Neuron (in vitro differentiated cells): Measurements from ENCODE around the gene MYH10.

Experiments used
- H2AFZ ChIP-seq: one replicate; pipeline ENCODE4 v1.6.1; 2013; ENCODE audit warnings: low read depth, mild to moderate bottlenecking, inconsistent platforms, low read length, moderate library complexity
- H3K27me3 ChIP-seq: one replicate; pipeline ENCODE4 v1.6.1; 2013; ENCODE audit warnings: low read length; ENCODE audit not compliant: insufficient read depth
- H3K36me3 ChIP-seq: one replicate; pipeline ENCODE4 v1.6.1; 2013; ENCODE audit warnings: low read length; ENCODE audit not compliant: insufficient read depth
- H3K4me1 ChIP-seq: one replicate; pipeline ENCODE4 v1.6.1; 2013; ENCODE audit warnings: low read length; ENCODE audit not compliant: insufficient read depth
- H3K4me3 ChIP-seq: 2 replicates; pipeline ENCODE4 v1.5.1; 2013; ENCODE audit warnings: mild to moderate bottlenecking, low read length, moderate library complexity
- H3K9me3 ChIP-seq: one replicate; pipeline ENCODE4 v1.6.1; 2013; ENCODE audit warnings: low read length

MYH10 gene

DNA sequence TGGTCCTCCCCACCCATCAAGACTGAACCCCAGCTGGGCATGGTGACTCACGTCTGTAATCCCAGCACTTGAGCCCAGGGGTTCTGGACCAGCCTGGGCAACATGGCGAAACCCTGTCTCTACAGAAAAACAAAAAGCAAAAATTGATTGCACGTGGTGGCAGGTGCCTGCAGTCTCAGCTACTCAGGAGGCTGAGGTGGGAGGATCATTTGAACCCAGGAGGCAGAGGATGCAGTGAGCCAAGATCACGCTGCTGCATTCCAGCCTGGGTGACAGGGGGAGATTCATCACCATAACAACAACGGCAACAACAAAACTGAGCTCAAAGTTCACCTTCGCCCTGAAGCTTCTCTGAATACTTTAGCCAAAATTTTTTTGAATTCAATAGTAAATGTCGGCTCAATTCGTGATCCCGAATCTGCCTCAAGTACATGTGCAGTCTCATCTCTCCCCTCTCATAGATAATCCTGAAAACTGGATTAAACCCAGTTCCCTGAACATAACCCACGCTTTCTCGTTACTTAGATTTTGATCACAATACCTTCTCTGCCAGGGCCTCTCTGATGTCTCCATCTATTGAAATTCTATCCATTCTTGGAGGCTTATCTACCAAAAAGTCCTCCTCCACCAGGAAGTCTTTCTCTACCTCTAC lies 13.5 kb upstream of the MYH10 start:
- H3K9me3 ChIP-seq: no peaks in the 10 kb centered on the region
- peaks cover 4% of the 10 kb centered on the region for H3K4me1 ChIP-seq
- H3K4me3 ChIP-seq: no peak overlapping the region
- no peaks in the 10 kb centered on the region for H3K27me3 ChIP-seq
- no peak overlapping the region for H2AFZ ChIP-seq
- no peaks in the 10 kb centered on the region for H3K36me3 ChIP-seq

DNA sequence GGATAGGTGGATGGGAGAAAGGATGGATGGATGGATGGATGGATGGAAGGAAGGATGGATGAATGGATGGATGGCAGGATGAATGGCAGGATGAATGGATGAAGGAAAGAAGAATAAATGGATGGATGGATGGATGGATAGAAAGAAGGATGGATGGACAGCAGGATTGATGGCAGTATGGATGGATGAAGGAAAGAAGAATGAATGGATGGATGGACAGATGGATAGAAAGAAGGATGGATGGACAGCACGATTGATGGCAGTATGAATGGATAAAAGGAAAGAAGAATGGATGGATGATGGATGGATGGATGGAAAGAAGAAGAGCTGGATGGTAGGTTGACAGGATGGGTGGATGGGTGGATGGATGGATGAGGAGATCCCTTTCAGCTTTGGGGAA lies 9.2 kb upstream of the MYH10 start:
- Histone ChIP-seq H3K4me3 (no peak overlapping the region), H3K27me3 (no peaks in the 10 kb centered on the region), H3K36me3 (no peaks in the 10 kb centered on the region), H3K9me3 (no peaks in the 10 kb centered on the region), H3K4me1 (peaks cover 4% of the 10 kb centered on the region), H2AFZ (no peak overlapping the region)

DNA sequence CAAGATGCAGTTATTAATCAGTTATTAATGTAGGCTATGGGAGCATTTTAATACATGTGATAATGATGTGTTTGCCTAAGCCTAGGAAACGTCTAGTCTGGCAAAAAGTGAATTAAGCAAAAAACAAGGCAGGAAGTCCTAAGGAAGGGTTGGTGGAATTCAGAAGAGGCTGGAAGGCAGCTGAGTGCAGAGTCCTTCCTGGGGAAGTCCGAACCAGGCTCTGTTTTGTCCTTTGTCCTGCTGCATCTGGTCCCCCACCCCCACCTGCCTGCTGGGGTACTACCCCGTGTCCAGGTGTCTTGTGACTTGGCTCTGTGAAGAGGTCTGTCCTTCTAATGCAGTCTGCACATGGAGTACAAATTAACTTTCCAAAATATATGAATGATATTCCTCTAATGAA lies 1.5 kb upstream of the MYH10 start:
- Histone ChIP-seq H3K4me3 (peak overlapping the region; percentile 61), H2AFZ (no peak overlapping the region), H3K27me3 (no peaks in the 10 kb centered on the region), H3K36me3 (no peaks in the 10 kb centered on the region), H3K4me1 (peaks cover 24% of the 10 kb centered on the region), H3K9me3 (no peaks in the 10 kb centered on the region)

DNA sequence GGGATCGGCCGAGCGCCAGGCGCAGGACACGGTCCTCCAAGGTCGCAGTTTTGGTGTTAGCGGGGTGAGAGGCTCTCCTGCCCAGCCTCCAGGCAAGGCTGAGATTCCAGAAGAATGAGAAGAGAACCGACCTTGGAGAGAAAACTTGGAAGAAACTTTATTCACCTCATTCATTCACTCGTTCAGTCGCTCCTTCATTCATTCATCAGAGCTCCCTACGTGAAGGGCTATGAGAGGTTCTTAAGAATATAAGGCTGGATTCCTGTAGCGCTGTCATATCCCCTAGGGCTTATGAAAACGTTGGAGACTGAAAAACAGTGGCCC lies 991 bp upstream of the MYH10 start:
- Histone ChIP-seq H3K36me3 (no peaks in the 10 kb centered on the region), H3K27me3 (no peaks in the 10 kb centered on the region), H2AFZ (peak overlapping the region; percentile 29), H3K4me3 (peak overlapping the region; percentile 61), H3K9me3 (no peaks in the 10 kb centered on the region), H3K4me1 (peaks cover 28% of the 10 kb centered on the region)

DNA sequence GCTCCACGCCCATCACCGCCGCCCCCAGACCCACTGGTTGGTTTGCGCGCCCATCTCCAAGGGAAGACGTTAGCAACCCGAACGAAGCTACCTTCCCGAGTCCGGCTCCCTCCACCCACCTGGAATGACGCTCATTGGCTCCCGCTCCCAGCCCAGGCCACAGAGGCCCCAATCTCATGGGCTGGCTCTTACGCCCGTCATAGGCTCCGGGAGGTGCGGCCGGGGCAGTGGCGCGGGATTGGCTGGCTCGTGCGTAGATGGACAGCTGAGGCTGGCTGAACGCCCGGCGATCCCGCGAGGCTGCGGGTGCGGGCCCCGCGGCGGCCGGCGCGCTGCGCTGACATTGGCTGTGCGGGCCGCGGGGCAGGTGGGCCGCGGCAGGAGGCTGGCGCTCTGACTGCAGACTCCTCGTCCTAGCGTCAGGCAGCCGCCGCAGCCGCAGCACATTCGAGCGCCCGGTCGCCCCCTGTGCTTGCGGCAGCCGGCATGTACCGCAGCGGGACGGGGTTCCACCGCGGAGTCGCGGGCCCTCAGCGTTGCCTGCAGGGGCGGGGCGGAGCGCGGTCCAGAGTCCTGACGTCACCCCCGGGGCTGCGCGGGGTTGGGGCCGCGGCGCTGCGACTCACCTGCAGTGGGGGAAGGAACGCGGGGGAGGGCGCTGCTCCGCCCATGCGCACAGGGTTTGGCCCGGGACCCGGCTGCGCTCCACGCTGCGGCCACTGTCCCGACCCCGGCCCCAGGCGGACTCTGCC lies 453 bp upstream of the MYH10 start:
- H3K4me3 ChIP-seq: peak overlapping the region; percentile 61
- peak overlapping the region; percentile 29 for H2AFZ ChIP-seq
- peaks cover 32% of the 10 kb centered on the region for H3K4me1 ChIP-seq
- H3K36me3 ChIP-seq: no peaks in the 10 kb centered on the region
- H3K9me3 ChIP-seq: no peaks in the 10 kb centered on the region
- H3K27me3 ChIP-seq: no peaks in the 10 kb centered on the region

DNA sequence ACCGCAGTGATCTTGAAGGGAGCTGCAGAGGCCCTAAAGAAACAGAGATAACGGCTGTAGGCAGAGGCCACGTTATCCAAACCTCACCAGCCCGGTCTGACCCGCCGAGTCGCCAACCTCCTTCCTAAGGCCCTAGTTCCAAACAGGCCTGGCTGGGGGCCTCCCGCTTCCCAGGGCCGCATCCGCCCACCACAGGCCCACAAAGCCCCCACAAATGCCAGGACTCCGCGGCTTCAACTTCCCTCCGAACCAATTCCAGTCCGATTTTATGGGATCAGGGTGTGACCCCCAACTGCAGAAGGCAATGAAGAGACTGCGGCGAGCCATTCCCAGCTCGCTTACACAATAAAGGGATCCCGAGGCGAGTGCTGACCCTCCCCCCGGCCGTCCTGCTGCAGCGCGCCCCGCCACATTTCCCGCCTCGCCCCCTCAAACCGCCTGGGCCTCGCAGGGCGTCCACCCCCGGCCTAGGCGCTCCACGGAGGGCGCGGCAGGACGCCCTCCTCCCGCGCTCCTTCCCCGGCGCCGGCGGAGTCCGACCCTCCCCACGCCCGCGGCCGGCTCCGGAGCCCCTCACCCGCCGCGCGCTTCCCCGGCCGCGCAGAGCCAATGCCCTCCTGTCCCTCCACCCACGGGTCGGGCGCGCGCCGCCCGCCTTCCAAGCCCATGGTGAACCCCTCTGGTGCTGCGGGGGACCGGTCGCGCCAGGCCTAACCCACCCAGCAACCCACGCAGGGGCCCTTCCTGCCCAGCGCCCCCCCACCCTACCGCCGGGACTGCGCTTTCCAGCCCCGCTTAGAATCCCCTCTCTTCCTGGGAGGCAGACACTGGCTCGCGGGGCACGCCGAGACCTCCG lies 926 bp downstream of the MYH10 start:
- Histone ChIP-seq H3K4me3 (peak overlapping the region; percentile 100), H3K4me1 (peaks cover 35% of the 10 kb centered on the region), H2AFZ (peak overlapping the region; percentile 78), H3K36me3 (no peaks in the 10 kb centered on the region), H3K9me3 (no peaks in the 10 kb centered on the region), H3K27me3 (no peaks in the 10 kb centered on the region)

DNA sequence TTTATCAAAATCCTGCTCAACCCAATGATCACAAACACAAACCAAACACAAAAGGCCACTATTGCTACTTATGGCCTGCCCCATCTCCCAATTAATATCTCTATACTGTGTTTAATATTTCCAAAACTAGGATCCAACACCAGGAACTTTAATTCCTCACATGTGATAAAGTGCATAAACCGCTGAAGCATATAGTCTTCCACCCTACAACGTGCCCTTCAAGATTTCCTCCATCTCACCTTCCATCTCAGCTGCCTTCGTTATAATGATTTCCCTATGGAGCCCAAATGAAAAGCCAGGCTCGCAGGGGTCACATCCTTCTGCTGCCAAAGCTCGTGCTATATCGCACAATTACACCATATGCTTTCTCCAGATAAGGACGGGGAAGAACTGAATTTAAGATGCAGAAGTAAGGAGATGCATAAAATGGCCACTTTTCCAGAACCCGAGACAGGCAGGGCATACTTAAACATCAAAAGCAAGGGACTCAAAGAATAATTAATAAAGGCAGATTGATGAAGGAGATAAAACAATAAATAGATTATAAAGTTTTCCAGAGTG lies 1.8 kb downstream of the MYH10 start:
- Histone ChIP-seq H3K4me1 (peaks cover 35% of the 10 kb centered on the region), H3K27me3 (no peaks in the 10 kb centered on the region), H3K4me3 (peak overlapping the region; percentile 100), H2AFZ (no peak overlapping the region), H3K9me3 (peaks cover 4% of the 10 kb centered on the region), H3K36me3 (peaks cover 3% of the 10 kb centered on the region)

DNA sequence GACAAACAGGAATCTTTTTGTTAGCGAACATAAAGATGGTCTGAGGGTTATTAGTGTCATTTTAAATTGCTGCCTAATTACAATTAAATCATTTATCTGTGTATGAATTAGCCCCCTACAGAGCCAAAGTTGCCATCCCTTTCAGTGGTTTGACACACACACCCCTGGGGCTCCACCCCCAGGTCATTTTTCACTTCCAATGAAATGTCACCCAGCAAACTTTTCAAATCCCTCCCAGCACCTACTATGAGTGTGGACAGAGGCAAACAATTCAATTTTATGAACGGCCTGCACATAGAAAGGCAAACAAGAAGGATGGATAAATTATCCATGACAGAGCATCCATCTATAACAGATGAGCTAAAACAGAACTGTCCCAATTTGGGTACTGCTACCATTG lies 2.4 kb downstream of the MYH10 start:
- Histone ChIP-seq H3K27me3 (no peaks in the 10 kb centered on the region), H3K36me3 (peaks cover 8% of the 10 kb centered on the region), H3K9me3 (peaks cover 5% of the 10 kb centered on the region), H3K4me3 (peak overlapping the region; percentile 100), H2AFZ (no peak overlapping the region), H3K4me1 (peaks cover 35% of the 10 kb centered on the region)

DNA sequence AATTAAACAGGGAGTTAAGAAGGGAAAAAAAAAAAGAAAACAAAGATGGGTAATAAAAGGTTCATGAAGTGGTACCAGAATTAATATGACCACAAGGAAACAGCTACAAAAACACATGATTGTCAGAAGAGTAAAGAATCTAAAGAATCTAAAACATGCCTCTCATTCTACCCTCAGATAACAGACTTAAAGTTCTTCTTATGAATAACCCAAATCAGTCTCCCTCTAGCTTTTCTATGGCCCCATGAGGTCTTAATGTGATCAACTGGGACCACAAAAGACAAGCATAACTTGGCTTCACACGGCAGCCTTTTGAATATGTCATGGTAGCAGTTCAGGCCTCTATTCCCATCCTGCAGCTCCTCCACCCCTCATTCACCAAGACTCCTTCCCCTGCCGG lies 6.9 kb downstream of the MYH10 start:
- no peak overlapping the region for H3K4me3 ChIP-seq
- H3K36me3 ChIP-seq: peaks cover 51% of the 10 kb centered on the region
- peaks cover 5% of the 10 kb centered on the region for H3K9me3 ChIP-seq
- H2AFZ ChIP-seq: no peak overlapping the region
- H3K4me1 ChIP-seq: peaks cover 26% of the 10 kb centered on the region
- H3K27me3 ChIP-seq: no peaks in the 10 kb centered on the region

DNA sequence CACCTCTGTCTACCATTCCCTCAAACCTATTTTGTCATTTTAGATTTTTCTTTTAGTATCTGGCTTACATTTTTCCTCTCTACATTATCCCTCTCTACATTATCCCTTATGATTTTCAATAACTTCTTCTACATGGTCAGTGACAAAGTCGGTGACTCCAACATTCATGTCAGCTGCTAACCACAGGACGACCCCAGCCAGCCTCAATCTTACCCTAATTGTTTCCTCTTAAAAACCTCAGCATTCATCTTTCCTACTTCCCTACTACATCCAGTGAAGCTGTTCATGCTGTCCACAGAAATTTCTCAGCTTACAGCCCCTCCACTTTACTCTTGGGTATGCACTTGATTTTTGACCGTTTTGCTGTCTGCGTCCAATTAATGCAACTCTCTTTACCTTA lies 8.3 kb downstream of the MYH10 start:
- no peaks in the 10 kb centered on the region for H3K27me3 ChIP-seq

DNA sequence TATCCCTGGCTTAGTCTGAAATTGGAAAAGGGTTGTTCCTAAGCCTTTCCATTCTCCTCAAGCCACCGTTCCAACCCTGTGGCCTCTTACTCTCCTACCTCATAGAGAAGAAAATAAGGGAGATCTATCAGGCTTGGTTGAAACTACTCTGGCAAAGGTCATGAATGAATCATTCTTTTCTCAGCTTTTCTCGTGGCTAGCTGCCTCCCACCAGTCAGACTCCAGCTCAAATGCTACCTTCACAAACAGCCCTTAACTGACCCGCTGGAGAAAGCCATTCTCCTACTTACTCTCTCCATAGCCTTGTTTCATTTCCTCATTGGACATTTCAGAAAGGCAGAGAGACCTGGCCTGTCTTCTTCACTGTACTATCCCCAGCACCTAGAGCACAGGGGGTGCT lies 8.9 kb downstream of the MYH10 start:
- peaks cover 7% of the 10 kb centered on the region for H3K4me1 ChIP-seq
- H3K4me3 ChIP-seq: no peak overlapping the region
- H2AFZ ChIP-seq: no peak overlapping the region
- peaks cover 11% of the 10 kb centered on the region for H3K9me3 ChIP-seq
- no peaks in the 10 kb centered on the region for H3K27me3 ChIP-seq
- H3K36me3 ChIP-seq: peaks cover 65% of the 10 kb centered on the region

More for the DNA sequence above, 8.3 kb downstream of the MYH10 start:
- no peak overlapping the region for H3K4me3 ChIP-seq
- peaks cover 12% of the 10 kb centered on the region for H3K4me1 ChIP-seq
- peaks cover 59% of the 10 kb centered on the region for H3K36me3 ChIP-seq
- H3K9me3 ChIP-seq: peaks cover 5% of the 10 kb centered on the region
- no peak overlapping the region for H2AFZ ChIP-seq

DNA sequence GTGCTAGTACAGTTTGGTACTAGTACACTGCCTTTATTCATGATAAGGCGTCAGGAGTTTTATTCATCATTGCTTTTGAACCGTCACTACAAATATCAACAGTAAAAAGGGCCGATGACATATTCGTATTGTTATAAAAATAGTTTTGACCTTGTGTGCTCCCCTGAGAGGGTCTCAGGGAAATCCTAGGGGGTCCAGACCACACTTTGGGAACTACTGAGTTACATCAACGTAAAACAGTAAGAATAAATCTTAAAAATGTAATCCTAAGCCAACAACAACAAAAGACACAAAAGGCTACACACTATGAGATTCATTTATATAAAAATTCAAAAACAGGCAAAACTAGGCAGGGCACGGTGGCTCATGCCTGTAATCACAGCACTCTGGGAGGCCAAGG lies 11.2 kb downstream of the MYH10 start:
- no peak overlapping the region for H2AFZ ChIP-seq
- H3K27me3 ChIP-seq: no peaks in the 10 kb centered on the region
- peaks cover 14% of the 10 kb centered on the region for H3K9me3 ChIP-seq
- H3K4me3 ChIP-seq: no peak overlapping the region
- no peaks in the 10 kb centered on the region for H3K4me1 ChIP-seq
- peaks cover 76% of the 10 kb centered on the region for H3K36me3 ChIP-seq

DNA sequence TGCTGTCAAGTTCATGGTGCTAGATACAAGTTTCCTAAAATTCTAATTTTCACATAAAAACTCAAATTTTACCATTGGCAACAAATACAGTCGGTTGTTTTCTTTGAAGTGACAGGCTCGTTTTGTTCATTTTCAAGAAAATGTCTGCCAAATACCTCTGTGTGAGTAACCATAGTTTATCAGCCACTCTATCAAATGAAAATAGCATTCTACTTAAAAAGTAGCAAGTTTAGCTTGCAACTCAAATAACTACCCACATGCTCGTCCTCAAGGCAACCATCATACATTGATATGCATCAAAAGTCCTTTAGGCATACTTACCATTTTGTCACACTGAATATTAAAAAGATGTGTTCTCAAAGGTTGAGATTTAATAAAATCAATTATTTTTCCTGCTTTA lies 11.7 kb downstream of the MYH10 start:
- Histone ChIP-seq H3K9me3 (peaks cover 11% of the 10 kb centered on the region), H3K4me1 (no peaks in the 10 kb centered on the region), H2AFZ (no peak overlapping the region), H3K27me3 (no peaks in the 10 kb centered on the region), H3K4me3 (no peak overlapping the region), H3K36me3 (peaks cover 75% of the 10 kb centered on the region)
